GM18909 (cell line): ENCODE measurements around the gene TTC19.

Experiments
- ATAC-seq: cut with Tn5 transposase; IDR thresholded peaks from one replicate; pipeline ENCODE4 v1.9.1; 2021; ENCODE audit warnings: mild to moderate bottlenecking; ENCODE audit not compliant: unreplicated experiment, poor library complexity

Gene TTC19

GRCh38 chr17:15999141-15999973 lies at the start of gene TTC19, which contains the start of gene ZSWIM7:
Gene TTC19, plus strand, starts transcription at chr17:15999824. Its CDS starts 25 bp downstream, at chr17:15999849.
Gene ZSWIM7, minus strand, starts transcription at chr17:15999704. Its CDS starts 110 bp downstream, at chr17:15999594.
- ATAC-seq = peak; percentile 95

- no peak for ATAC-seq
Measured at GRCh38 chr17:15951368-15952047, 48.1 kb upstream of the TTC19 start.

GRCh38 chr17:15952048-15952532 lies 47.5 kb upstream of the TTC19 start:
- no peak for ATAC-seq

GRCh38 chr17:15952916-15953790 lies 46.5 kb upstream of the TTC19 start:
- no peak for ATAC-seq

GRCh38 chr17:15954222-15954621 lies 45.4 kb upstream of the TTC19 start:
- ATAC-seq = no peak

GRCh38 chr17:15955793-15956541 lies 43.7 kb upstream of the TTC19 start:
- no peak for ATAC-seq

GRCh38 chr17:15957206-15957605 lies 42.4 kb upstream of the TTC19 start:
- ATAC-seq = no peak

- no peak for ATAC-seq
Measured at GRCh38 chr17:15957608-15958307, 41.9 kb upstream of the TTC19 start.

- ATAC-seq = no peak
Measured at GRCh38 chr17:15958484-15958854, 41.2 kb upstream of the TTC19 start.

GRCh38 chr17:15963670-15964110 lies 35.9 kb upstream of the TTC19 start:
- no peak for ATAC-seq

GRCh38 chr17:15965528-15965927 lies 34.1 kb upstream of the TTC19 start:
- ATAC-seq = no peak

GRCh38 chr17:15966183-15966878 lies 33.3 kb upstream of the TTC19 start:
- no peak for ATAC-seq

GRCh38 chr17:15966879-15967248 lies 32.8 kb upstream of the TTC19 start:
- ATAC-seq = no peak

- ATAC-seq = no peak
Measured at GRCh38 chr17:15967706-15968399, 31.8 kb upstream of the TTC19 start.

GRCh38 chr17:15969463-15969862 lies 30.2 kb upstream of the TTC19 start:
- no peak for ATAC-seq

- no peak for ATAC-seq
Measured at GRCh38 chr17:15970500-15970899, 29.1 kb upstream of the TTC19 start.

- no peak for ATAC-seq
Measured at GRCh38 chr17:15971098-15971678, 28.4 kb upstream of the TTC19 start.

- ATAC-seq = no peak
Measured at GRCh38 chr17:15971882-15972281, 27.7 kb upstream of the TTC19 start.
